ENCODE data around the gene EVI2B. TPM values are rescaled to one million over a fixed set of nuclear protein-coding genes. Genes with fewer than 3 reads are reported as not detected.

The EVI2B gene
- total RNA-seq, 2 experiments from 2014 or later, result 17.4 to 71.0 TPM

DNA sequence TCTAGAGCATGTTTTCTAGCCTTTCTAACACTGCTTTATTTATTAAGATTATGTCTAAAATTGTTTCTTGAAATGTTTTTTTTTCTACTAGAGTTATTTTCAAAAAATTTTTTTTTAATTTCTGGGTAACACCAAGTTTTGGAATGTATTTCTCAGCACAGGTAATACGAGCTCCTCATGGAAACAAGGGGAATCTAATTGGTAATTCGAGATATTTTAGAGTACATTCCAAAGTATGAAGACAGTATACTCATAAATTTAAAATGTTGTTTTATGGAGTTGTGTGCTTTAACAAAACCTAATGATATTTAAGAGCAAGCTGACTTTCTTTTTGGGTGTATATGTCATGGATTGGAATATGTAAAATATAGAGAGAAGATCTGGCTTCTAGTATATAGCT is 59.2 kb downstream of the EVI2B start:
- Histone ChIP-seq H3K4me1 (ENCODE audit: insufficient read depth, low read length, poor library complexity, severe bottlenecking) (peaks cover 19% of the 10 kb centered on the region), H3K4me3 (ENCODE audit: low read depth, low read length, poor library complexity, severe bottlenecking) (no peak overlapping the region), H3K36me3 (ENCODE audit: insufficient read depth, low read length) (peaks cover 9% of the 10 kb centered on the region; the same call in 1 of the 2 replicates), H4K20me1 (ENCODE audit: insufficient read depth, low read length) (no peaks in the 10 kb centered on the region), H3K9me3 (ENCODE audit: low read length) (no peaks in the 10 kb centered on the region), H3K4me2 (ENCODE audit: low read length) (no peak overlapping the region), H3K27ac (ENCODE audit: low read depth, low read length, poor library complexity, severe bottlenecking) (no peak overlapping the region), H2AFZ (ENCODE audit: low read length) (no peak overlapping the region), H3K79me2 (ENCODE audit: insufficient read depth, low read depth, low read length) (no peaks in the 10 kb centered on the region), H3K9me2 (ENCODE audit: insufficient read depth, low read length) (no peaks in the 10 kb centered on the region)
- DNase-seq (ENCODE audit: low spot score), result no peak
- no TSS peak for BruUV-seq (replicated peaks)
- POLR2A ChIA-PET, result interaction anchor here (0.6 to 1.0 kb wide), 6 partner anchors 43 to 970 kb away, joined by 3 read pairs; no protein-coding TSS in a partner anchor
- CTCF ChIA-PET (ENCODE audit: unreplicated experiment), result no interaction called here
- TF ChIP-seq EZH2phosphoT487 (IDR thresholded peaks at IDR 0.05; ENCODE audit: borderline replicate concordance, low read depth, low read length), result no peak
- TF ChIP-seq, protein P1, sequence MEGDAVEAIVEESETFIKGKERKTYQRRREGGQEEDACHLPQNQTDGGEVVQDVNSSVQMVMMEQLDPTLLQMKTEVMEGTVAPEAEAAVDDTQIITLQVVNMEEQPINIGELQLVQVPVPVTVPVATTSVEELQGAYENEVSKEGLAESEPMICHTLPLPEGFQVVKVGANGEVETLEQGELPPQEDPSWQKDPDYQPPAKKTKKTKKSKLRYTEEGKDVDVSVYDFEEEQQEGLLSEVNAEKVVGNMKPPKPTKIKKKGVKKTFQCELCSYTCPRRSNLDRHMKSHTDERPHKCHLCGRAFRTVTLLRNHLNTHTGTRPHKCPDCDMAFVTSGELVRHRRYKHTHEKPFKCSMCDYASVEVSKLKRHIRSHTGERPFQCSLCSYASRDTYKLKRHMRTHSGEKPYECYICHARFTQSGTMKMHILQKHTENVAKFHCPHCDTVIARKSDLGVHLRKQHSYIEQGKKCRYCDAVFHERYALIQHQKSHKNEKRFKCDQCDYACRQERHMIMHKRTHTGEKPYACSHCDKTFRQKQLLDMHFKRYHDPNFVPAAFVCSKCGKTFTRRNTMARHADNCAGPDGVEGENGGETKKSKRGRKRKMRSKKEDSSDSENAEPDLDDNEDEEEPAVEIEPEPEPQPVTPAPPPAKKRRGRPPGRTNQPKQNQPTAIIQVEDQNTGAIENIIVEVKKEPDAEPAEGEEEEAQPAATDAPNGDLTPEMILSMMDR (conservative IDR thresholded peaks at IDR 0.05; ENCODE audit: low read length), result no peak
- intact Hi-C loops (cut with micrococcal nuclease; ENCODE audit: unreplicated experiment), result no loop called here

Other genes starting within 250 kb of the EVI2B start
- 24.0 and 38.7 TPM in 2 replicates for gene NF1, start 219.1 kb downstream of the EVI2B start, total RNA-seq (2014; rRNA removed; shearing (Covaris generic))
- gene NF1, start 219.1 kb downstream of the EVI2B start, total RNA-seq (2022), result 64.8 and 72.0 TPM in 2 replicates
- 0.32 and 0.46 TPM in 2 replicates for gene OMG, start 16.8 kb downstream of the EVI2B start, total RNA-seq (2014; rRNA removed; shearing (Covaris generic))
- 1.4 TPM in 2 replicates for gene OMG, start 16.8 kb downstream of the EVI2B start, total RNA-seq (2022)
- 11.6 and 14.1 TPM in 2 replicates for gene EVI2A, start 7.6 kb upstream of the EVI2B start, total RNA-seq (2014; rRNA removed; shearing (Covaris generic))
- 28.1 and 31.3 TPM in 2 replicates for gene EVI2A, start 7.6 kb upstream of the EVI2B start, total RNA-seq (2022)
- gene RAB11FIP4, start 77.6 kb upstream of the EVI2B start, total RNA-seq (2014; rRNA removed; shearing (Covaris generic)), result 5.8 and 6.3 TPM in 2 replicates
- 14.9 and 15.0 TPM in 2 replicates for gene RAB11FIP4, start 77.6 kb upstream of the EVI2B start, total RNA-seq (2022)

Measured in OCI-LY7 (cell line).